Suprapubic skin (tissue), 4 donors: ENCODE results near the gene CAMSAP3. TPM values are rescaled to one million over a fixed set of nuclear protein-coding genes. Genes with fewer than 3 reads are reported as not detected.

Source experiments
- DNase-seq, 2 donors: peaks; one replicate each; pipeline ENCODE4 v3.0.0-alpha.2; 2019; ENCODE audit warnings: low spot score in 2 of 2
- H3K27ac ChIP-seq: fragments of 200-600 bp; sonication (generic); one replicate; pipeline ENCODE4 v1.5.1; 2019
- H3K27me3 ChIP-seq: fragments of 200-600 bp; sonication (generic); one replicate; pipeline ENCODE4 v1.5.1; 2019
- H3K36me3 ChIP-seq: fragments of 200-600 bp; sonication (generic); one replicate; pipeline ENCODE4 v1.5.1; 2019
- H3K4me1 ChIP-seq: fragments of 200-600 bp; sonication (generic); one replicate; pipeline ENCODE4 v1.5.1; 2019
- H3K4me3 ChIP-seq: fragments of 200-600 bp; sonication (generic); one replicate; pipeline ENCODE4 v1.5.1; 2019; ENCODE audit warnings: mild to moderate bottlenecking
- H3K9me3 ChIP-seq: fragments of 200-600 bp; sonication (generic); one replicate; pipeline ENCODE4 v1.5.1; 2019
- CTCF ChIP-seq, 2 donors: fragments of 200-600 bp in 1 of 2; fragments of 450-650 bp in 1 of 2; sonication (generic) in 1 of 2; IDR thresholded peaks; one replicate each; pipeline ENCODE4 v1.5.1; 2016 to 2019; ENCODE audit warnings: antibody characterized with exemption in 2 of 2, mild to moderate bottlenecking in 1 of 2, moderate library complexity in 1 of 2
- EP300 ChIP-seq: sonication (generic); formaldehyde crosslinking; IDR thresholded peaks from one replicate; pipeline ENCODE4 v1.6.1; 2017; ENCODE audit warnings: antibody characterized with exemption
- POLR2A ChIP-seq, 2 donors: fragments of 450-650 bp; IDR thresholded peaks; one replicate each; pipeline ENCODE4 v1.6.1; 2017; ENCODE audit warnings: antibody characterized with exemption in 2 of 2, mild to moderate bottlenecking in 2 of 2, moderate library complexity in 2 of 2
- POLR2AphosphoS5 ChIP-seq, 3 donors: sonication (generic); formaldehyde crosslinking; IDR thresholded peaks; one replicate each; pipeline ENCODE4 v1.6.1; 2017; ENCODE audit warnings: antibody characterized with exemption in 3 of 3
- WGBS: methylation state at CpG from one replicate; pipeline ENCODE4 v1.1.5; 2018; 5-methylcytosine and 5-hydroxymethylcytosine counted together
- total RNA-seq, 4 donors: library from RNA; depleted of rRNA; stranded (reverse); fragments of >200 nt; gene quantifications; one replicate each; pipeline ENCODE4 v1.1.0, GENCODE V29; 2016

The CAMSAP3 gene
- total RNA-seq, 4 donors from 2014 or later: 60.5 to 82.7 (median 63.9) TPM

- Histone ChIP-seq H3K4me1 (peaks cover 4% of the 10 kb centered on the region), H3K27me3 (peaks cover 36% of the 10 kb centered on the region), H3K27ac (no peak overlapping the region), H3K4me3 (no peak overlapping the region), H3K9me3 (no peaks in the 10 kb centered on the region), H3K36me3 (no peaks in the 10 kb centered on the region)
- no peak for TF ChIP-seq CTCF (IDR thresholded peaks at IDR 0.05)
- no peak for TF ChIP-seq EP300
- TF ChIP-seq POLR2AphosphoS5 (IDR thresholded peaks at IDR 0.05): no peak
- no peak for TF ChIP-seq POLR2A (IDR thresholded peaks at IDR 0.05)
- WGBS: 22% methylated on average over 4 of the region's 4 CpGs
- DNase-seq: no peak
Observed at GRCh38 chr19:7665076-7665475, 69.4 kb downstream of the CAMSAP3 start.

Other genes starting within 250 kb of the CAMSAP3 start
- gene ARHGEF18, start 246.9 kb upstream of the CAMSAP3 start, total RNA-seq: 10 to 100 TPM; 24.2 to 43.5 (median 31.2) TPM
- 1 to 10 TPM; 2.9 to 5.2 (median 4.1) TPM for gene PEX11G, start 106.8 kb upstream of the CAMSAP3 start, total RNA-seq
- gene ZNF358, start 79.8 kb upstream of the CAMSAP3 start, total RNA-seq: 10 to 100 TPM; 28.7 to 48.5 (median 39.5) TPM
- 10 to 100 TPM; 15.9 to 43.6 (median 29.5) TPM for gene MCOLN1, start 73.2 kb upstream of the CAMSAP3 start, total RNA-seq
- gene PNPLA6, start 60.1 kb upstream of the CAMSAP3 start, total RNA-seq: 100 to 1,000 TPM in 1 of 4 donors, 10 to 100 TPM in 3; 57.8 to 112 (median 78.5) TPM
- 10 to 100 TPM; 45.1 to 68.2 (median 55.5) TPM for gene XAB2, start 33.7 kb downstream of the CAMSAP3 start, total RNA-seq
- 10 to 100 TPM; 11.4 to 17.4 (median 12.6) TPM for gene PET100, start 33.9 kb downstream of the CAMSAP3 start, total RNA-seq
- 1 to 10 TPM; 1.6 to 9.9 (median 1.6) TPM for gene PCP2, start 37.9 kb downstream of the CAMSAP3 start, total RNA-seq
- gene STXBP2, start 41.2 kb downstream of the CAMSAP3 start, total RNA-seq: 10 to 100 TPM; 41.2 to 88.7 (median 50.9) TPM
- gene RETN, start 73.2 kb downstream of the CAMSAP3 start, total RNA-seq: not detected
- gene MCEMP1, start 81.2 kb downstream of the CAMSAP3 start, total RNA-seq: 1 to 10 TPM in 1 of 4 donors, not detected in 3; 1.4 TPM
- 100 to 1,000 TPM in 2 of 4 donors, 10 to 100 TPM in 2; 63.0 to 144 (median 103) TPM for gene TRAPPC5, start 85.0 kb downstream of the CAMSAP3 start, total RNA-seq
- not detected for gene FCER2, start 106.3 kb downstream of the CAMSAP3 start, total RNA-seq
- gene CLEC4G, start 136.2 kb downstream of the CAMSAP3 start, total RNA-seq: 1 to 10 TPM in 1 of 4 donors, under 1 TPM in 1, not detected in 2; 0.49 to 3.9 TPM
- gene CD209, start 151.7 kb downstream of the CAMSAP3 start, total RNA-seq: 1 to 10 TPM in 1 of 4 donors, under 1 TPM in 3; 0.16 to 1.6 (median 0.50) TPM
- not detected for gene CLEC4M, start 167.4 kb downstream of the CAMSAP3 start, total RNA-seq
- gene EVI5L, start 234.4 kb downstream of the CAMSAP3 start, total RNA-seq: 10 to 100 TPM; 17.2 to 29.4 (median 25.6) TPM